ENCODE measurements around the gene ELOA.

Gene ELOA

GRCh38 chr1:23803674-23804073 lies 60.4 kb downstream of the ELOA start:
- H3K4me2 ChIP-seq: peak overlapping the region in 3 of 11 experiments; percentile 31 to 70 (median 57); a peak in 2 of 22 replicates

GRCh38 chr1:23804183-23804835 lies 61.0 kb downstream of the ELOA start:
- peak overlapping the region in 7 of 11 experiments; percentile 10 to 67 (median 45); a peak in 9 of 22 replicates for H3K27ac ChIP-seq
- peaks cover 0 to 51% (median 9%) of the 10 kb centered on the region in 11 experiments; a peak in 13 of 22 replicates for H3K36me3 ChIP-seq
- H3K9me3 ChIP-seq (replicated peaks in 1 of 11): no peaks in the 10 kb centered on the region
- H3K4me1 ChIP-seq: peaks cover 17 to 62% (median 38%) of the 10 kb centered on the region in 10 experiments
- H4K20me1 ChIP-seq: peaks cover 0 to 9% (median 0%) of the 10 kb centered on the region in 11 experiments; a peak in 2 of 22 replicates
- H3K4me3 ChIP-seq: no peak overlapping the region
- peak overlapping the region in 5 of 11 experiments; percentile 1 to 70 (median 31); a peak in 6 of 22 replicates for H3K4me2 ChIP-seq
- no peaks in the 10 kb centered on the region for H3K27me3 ChIP-seq
- peak overlapping the region in 6 of 11 experiments; percentile 6 to 51 (median 22); a peak in 6 of 22 replicates for H3K9ac ChIP-seq
- no peak for TF ChIP-seq Cebpa-rat (IDR thresholded peaks at IDR 0.05)

More at GRCh38 chr1:23803674-23804073, 60.4 kb downstream of the ELOA start:
- TF ChIP-seq Cebpa-rat (IDR thresholded peaks at IDR 0.05): no peak
- H3K4me3 ChIP-seq: no peak overlapping the region
- no peaks in the 10 kb centered on the region for H3K27me3 ChIP-seq
- H4K20me1 ChIP-seq: peaks cover 0 to 13% (median 0%) of the 10 kb centered on the region in 11 experiments; a peak in 3 of 22 replicates
- H3K36me3 ChIP-seq: peaks cover 2 to 51% (median 14%) of the 10 kb centered on the region in 11 experiments; a peak in 18 of 22 replicates
- H3K4me1 ChIP-seq: peaks cover 23 to 68% (median 45%) of the 10 kb centered on the region in 10 experiments
- no peaks in the 10 kb centered on the region for H3K9me3 ChIP-seq (replicated peaks in 1 of 11)
- peak overlapping the region in 6 of 11 experiments; percentile 10 to 67 (median 48); a peak in 9 of 22 replicates for H3K27ac ChIP-seq
- H3K9ac ChIP-seq: peak overlapping the region in 2 of 11 experiments; percentile 18 to 51; a peak in 3 of 22 replicates

GRCh38 chr1:23805025-23805424 lies 61.8 kb downstream of the ELOA start:
- TF ChIP-seq Cebpa-rat (IDR thresholded peaks at IDR 0.05): no peak
- Histone ChIP-seq H3K4me3 (no peak overlapping the region), H3K36me3 (peaks cover 0 to 51% (median 9%) of the 10 kb centered on the region in 11 experiments; a peak in 12 of 22 replicates)

DNA sequence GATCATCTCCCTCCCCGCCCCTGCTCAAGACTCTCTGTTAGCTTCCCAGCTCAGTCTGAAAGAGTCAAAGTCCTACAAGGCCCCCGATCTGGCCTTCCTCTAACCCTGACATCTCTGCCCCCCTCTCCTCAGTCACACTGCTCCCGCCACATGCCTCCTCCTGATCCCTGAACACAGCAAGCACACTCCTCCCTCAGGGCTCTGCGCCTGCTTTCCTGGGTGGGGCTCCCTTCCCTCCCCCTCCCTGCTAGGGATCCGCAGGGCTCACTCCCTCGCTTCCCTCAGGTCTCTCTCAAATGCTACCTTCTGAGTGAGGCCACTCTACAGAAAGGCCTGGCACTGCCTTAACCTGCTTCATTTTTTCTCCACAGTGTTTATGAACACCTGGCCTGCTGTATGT lies 63.0 kb downstream of the ELOA start:
- H3K4me1 ChIP-seq: peaks cover 23 to 73% (median 47%) of the 10 kb centered on the region in 10 experiments
- TF ChIP-seq Cebpa-rat (IDR thresholded peaks at IDR 0.05): no peak
- peaks cover 0 to 51% (median 9%) of the 10 kb centered on the region in 11 experiments; a peak in 12 of 22 replicates for H3K36me3 ChIP-seq
- no peak overlapping the region for H3K27ac ChIP-seq
- no peaks in the 10 kb centered on the region for H4K20me1 ChIP-seq
- H3K9me3 ChIP-seq (replicated peaks in 1 of 11): no peaks in the 10 kb centered on the region
- H3K4me3 ChIP-seq: no peak overlapping the region
- H3K9ac ChIP-seq: peak overlapping the region in 2 of 11 experiments; percentile 1 to 39; a peak in 3 of 22 replicates
- H3K4me2 ChIP-seq: 0 out of 22 replicates have a peak overlapping the region, but pooled peaks of 2 of the 11 experiments have one; percentile 50 to 83
- H3K27me3 ChIP-seq: no peaks in the 10 kb centered on the region

More at GRCh38 chr1:23805025-23805424, 61.8 kb downstream of the ELOA start:
- H4K20me1 ChIP-seq: peaks cover 0 to 4% (median 0%) of the 10 kb centered on the region in 11 experiments; a peak in 1 of 22 replicates
- H3K9ac ChIP-seq: 0 out of 22 replicates have a peak overlapping the region, but pooled peaks of 1 of the 11 experiments have one; percentile 31
- H3K9me3 ChIP-seq (replicated peaks in 1 of 11): no peaks in the 10 kb centered on the region
- H3K27me3 ChIP-seq: no peaks in the 10 kb centered on the region
- H3K4me1 ChIP-seq: peaks cover 14 to 63% (median 37%) of the 10 kb centered on the region in 10 experiments
- peak overlapping the region in 1 of 11 experiments; percentile 45; a peak in 2 of 22 replicates for H3K27ac ChIP-seq
- H3K4me2 ChIP-seq: peak overlapping the region in 3 of 11 experiments; percentile 31 to 70 (median 57); a peak in 5 of 22 replicates

DNA sequence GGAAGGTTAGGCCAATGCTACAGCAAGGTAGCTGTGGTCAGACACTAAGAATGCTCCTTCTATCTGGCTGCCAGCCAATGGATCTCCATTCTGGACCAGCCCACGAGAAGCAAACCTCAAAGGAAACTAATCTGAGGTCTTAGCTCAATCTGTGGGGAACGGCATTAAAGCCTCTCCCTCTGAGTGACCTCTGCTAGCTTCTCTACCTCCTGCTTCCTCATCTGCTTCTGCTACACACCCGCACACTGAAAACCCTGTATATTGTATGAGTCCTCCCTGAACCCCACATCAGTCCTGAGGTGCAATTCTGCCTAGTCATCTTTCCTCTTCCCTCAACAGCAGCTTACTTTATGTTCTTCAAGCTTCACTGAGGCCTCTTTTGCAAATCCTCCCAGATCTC lies 64.2 kb downstream of the ELOA start:
- no peak for TF ChIP-seq Cebpa-rat (IDR thresholded peaks at IDR 0.05)
- H4K20me1 ChIP-seq: no peaks in the 10 kb centered on the region
- peak overlapping the region in 9 of 11 experiments; percentile 7 to 83 (median 50); a peak in 14 of 22 replicates for H3K4me2 ChIP-seq
- H3K9me3 ChIP-seq (replicated peaks in 1 of 11): no peaks in the 10 kb centered on the region
- peak overlapping the region in 7 of 11 experiments; percentile 9 to 52 (median 21); a peak in 7 of 22 replicates for H3K9ac ChIP-seq
- no peak overlapping the region for H3K4me3 ChIP-seq
- H3K36me3 ChIP-seq: peaks cover 3 to 51% (median 11%) of the 10 kb centered on the region in 11 experiments; a peak in 15 of 22 replicates
- peak overlapping the region in 7 of 11 experiments; percentile 2 to 50 (median 24); a peak in 7 of 22 replicates for H3K27ac ChIP-seq
- peaks cover 19 to 71% (median 42%) of the 10 kb centered on the region in 10 experiments for H3K4me1 ChIP-seq
- H3K27me3 ChIP-seq: no peaks in the 10 kb centered on the region

DNA sequence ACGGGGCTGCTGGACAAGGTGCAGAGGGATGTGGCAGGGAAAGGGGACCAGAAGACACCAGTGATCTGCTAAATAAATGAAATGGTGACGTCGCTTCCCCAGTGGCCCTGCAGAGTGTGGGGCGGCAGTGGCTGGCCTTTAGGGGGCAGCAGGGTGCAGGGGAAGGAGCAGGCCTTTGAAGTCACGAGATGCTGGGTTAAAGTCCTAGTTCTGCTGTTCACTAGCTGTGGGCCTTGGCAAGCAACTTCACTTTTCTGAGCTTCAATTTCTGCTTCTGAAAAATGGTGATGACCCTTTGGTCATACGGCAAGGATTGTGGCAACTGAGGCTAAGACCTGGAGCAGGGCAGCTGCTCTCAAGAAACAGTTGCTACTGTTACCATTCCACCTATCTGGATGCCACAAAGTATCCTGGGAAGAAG lies 66.5 kb downstream of the ELOA start:
- peaks cover 11 to 57% (median 27%) of the 10 kb centered on the region in 11 experiments; a peak in 21 of 22 replicates for H3K36me3 ChIP-seq
- H3K27ac ChIP-seq: peak overlapping the region in 9 of 11 experiments; percentile 2 to 65 (median 19); a peak in 7 of 22 replicates
- H3K4me3 ChIP-seq: no peak overlapping the region
- H3K9me3 ChIP-seq (replicated peaks in 1 of 11): no peaks in the 10 kb centered on the region
- peak overlapping the region; percentile 21 to 83 (median 44); a peak in 16 of 22 replicates for H3K4me2 ChIP-seq
- H3K27me3 ChIP-seq: no peaks in the 10 kb centered on the region
- peaks cover 19 to 59% (median 39%) of the 10 kb centered on the region in 10 experiments for H3K4me1 ChIP-seq
- TF ChIP-seq Cebpa-rat (IDR thresholded peaks at IDR 0.05): no peak
- no peaks in the 10 kb centered on the region for H4K20me1 ChIP-seq
- H3K9ac ChIP-seq: peak overlapping the region in 2 of 11 experiments; percentile 17 to 45; a peak in 2 of 22 replicates

DNA sequence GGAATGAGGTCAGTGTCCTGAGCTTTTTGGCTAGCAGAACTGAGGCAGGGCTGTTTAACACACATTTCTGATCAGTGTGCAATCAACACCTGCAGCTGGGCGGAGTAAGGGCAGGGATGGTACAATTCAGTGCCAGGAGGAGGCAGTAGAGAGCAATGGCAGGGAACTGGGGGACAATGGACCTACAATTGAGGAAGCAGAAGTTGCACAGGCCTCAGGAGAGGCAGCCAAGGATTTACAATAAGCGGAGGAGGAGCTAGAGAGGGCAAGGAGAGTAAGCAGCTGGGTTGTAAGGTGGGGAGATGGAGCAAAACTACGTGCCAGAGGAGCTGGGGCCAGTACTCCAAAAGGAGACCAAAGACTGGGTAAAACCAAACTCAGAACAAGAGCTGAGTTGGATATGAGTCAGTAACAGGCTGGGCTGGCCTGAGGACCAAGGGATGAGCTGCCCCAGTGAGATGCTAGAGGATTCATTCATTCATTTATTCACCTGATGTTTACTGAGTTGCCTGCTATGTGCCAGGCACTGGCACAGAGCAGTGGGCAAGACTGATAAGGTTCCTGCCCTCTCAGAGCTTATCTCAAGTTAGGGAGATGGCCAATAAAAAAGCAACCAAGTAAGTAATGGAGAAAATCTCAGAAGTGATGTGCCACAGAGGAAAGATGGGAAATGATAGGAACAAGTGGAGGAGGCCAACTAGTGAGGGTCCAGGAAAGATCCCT lies 67.7 kb downstream of the ELOA start:
- Histone ChIP-seq H3K9ac (peak overlapping the region in 4 of 11 experiments; percentile 2 to 45 (median 32); a peak in 7 of 22 replicates), H3K4me3 (no peak overlapping the region), H3K27ac (peak overlapping the region in 6 of 11 experiments; percentile 3 to 62 (median 46); a peak in 10 of 22 replicates), H4K20me1 (no peaks in the 10 kb centered on the region), H3K9me3 (replicated peaks in 1 of 11) (no peaks in the 10 kb centered on the region), H3K4me2 (peak overlapping the region; percentile 17 to 83 (median 50); a peak in 18 of 22 replicates), H3K4me1 (peaks cover 19 to 49% (median 37%) of the 10 kb centered on the region in 10 experiments), H3K36me3 (peaks cover 22 to 67% (median 37%) of the 10 kb centered on the region in 11 experiments), H3K27me3 (no peaks in the 10 kb centered on the region)
- no peak for TF ChIP-seq Cebpa-rat (IDR thresholded peaks at IDR 0.05)
